ENCODE measurements around the gene FAT1. TPM values are rescaled to one million over a fixed set of nuclear protein-coding genes. Genes with fewer than 3 reads are reported as not detected.

The FAT1 gene
- total RNA-seq, 1 donor from 2014 or later, result 353 TPM

- DNase-seq (ENCODE audit: low read depth), result peak; percentile 40
Measured at GRCh38 chr4:186724864-186725468, 1.3 kb upstream of the FAT1 start.

GRCh38 chr4:186724058-186724863, 605 bp upstream of the FAT1 start:
- DNase-seq (ENCODE audit: low read depth), result peak; percentile 74

GRCh38 chr4:186722796-186723291, 812 bp downstream of the FAT1 start:
- peak; percentile 48 for DNase-seq (ENCODE audit: low read depth)

- DNase-seq (ENCODE audit: low read depth), result peak; percentile 55
Measured at GRCh38 chr4:186719925-186720694, 3.5 kb downstream of the FAT1 start.

- no peak for DNase-seq (ENCODE audit: low read depth)
Measured at GRCh38 chr4:186717556-186717955, 6.1 kb downstream of the FAT1 start.

- no peak for DNase-seq (ENCODE audit: low read depth)
Measured at GRCh38 chr4:186715077-186715476, 8.6 kb downstream of the FAT1 start.

- DNase-seq (ENCODE audit: low read depth), result peak; percentile 46
Measured at GRCh38 chr4:186714006-186714675, 9.5 kb downstream of the FAT1 start.

GRCh38 chr4:186712690-186713089, 11.0 kb downstream of the FAT1 start:
- peak; percentile 60 for DNase-seq (ENCODE audit: low read depth)

- DNase-seq (ENCODE audit: low read depth), result no peak
Measured at GRCh38 chr4:186710521-186711119, 13.0 kb downstream of the FAT1 start.

GRCh38 chr4:186709517-186709916, 14.1 kb downstream of the FAT1 start:
- no peak for DNase-seq (ENCODE audit: low read depth)

GRCh38 chr4:186708554-186708953, 15.1 kb downstream of the FAT1 start:
- no peak for DNase-seq (ENCODE audit: low read depth)

GRCh38 chr4:186707996-186708395, 15.7 kb downstream of the FAT1 start:
- DNase-seq (ENCODE audit: low read depth), result no peak

GRCh38 chr4:186707574-186707973, 16.1 kb downstream of the FAT1 start:
- DNase-seq (ENCODE audit: low read depth), result no peak

GRCh38 chr4:186704057-186704456, 19.6 kb downstream of the FAT1 start:
- DNase-seq (ENCODE audit: low read depth), result no peak

GRCh38 chr4:186703510-186703909, 20.1 kb downstream of the FAT1 start:
- no peak for DNase-seq (ENCODE audit: low read depth)

- no peak for DNase-seq (ENCODE audit: low read depth)
Measured at GRCh38 chr4:186702940-186703339, 20.7 kb downstream of the FAT1 start.

- no peak for DNase-seq (ENCODE audit: low read depth)
Measured at GRCh38 chr4:186702297-186702696, 21.4 kb downstream of the FAT1 start.

- no peak for DNase-seq (ENCODE audit: low read depth)
Measured at GRCh38 chr4:186701788-186702187, 21.9 kb downstream of the FAT1 start.

GRCh38 chr4:186701273-186701672, 22.4 kb downstream of the FAT1 start:
- peak; percentile 88 for DNase-seq (ENCODE audit: low read depth)

GRCh38 chr4:186700746-186701145, 22.9 kb downstream of the FAT1 start:
- DNase-seq (ENCODE audit: low read depth), result peak; percentile 80

GRCh38 chr4:186699881-186700397, 23.7 kb downstream of the FAT1 start:
- DNase-seq (ENCODE audit: low read depth), result peak; percentile 44

Measured in myocyte (in vitro differentiated cells).